ENCODE measurements around the gene UHRF2.

DNA sequence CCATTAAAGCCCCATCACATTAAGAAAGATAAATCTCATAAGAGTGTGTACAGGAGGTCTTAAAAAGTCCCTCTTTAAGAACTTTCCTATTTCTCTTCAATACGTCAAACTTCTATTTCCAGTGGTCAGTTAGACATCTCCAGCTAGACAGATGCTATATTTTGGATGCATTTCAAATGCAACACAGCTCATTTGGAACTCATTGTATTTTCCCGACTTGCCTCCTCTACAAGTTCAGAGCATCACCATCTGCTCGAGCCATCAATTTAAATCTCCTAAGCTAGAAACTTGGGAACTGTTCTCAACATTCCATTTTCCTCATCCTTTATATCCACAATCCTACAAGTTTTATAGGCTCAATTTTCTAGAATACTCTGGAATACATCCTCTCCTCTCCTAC, 3.2 kb upstream of the UHRF2 start:
- TF ChIP-seq, protein P1, sequence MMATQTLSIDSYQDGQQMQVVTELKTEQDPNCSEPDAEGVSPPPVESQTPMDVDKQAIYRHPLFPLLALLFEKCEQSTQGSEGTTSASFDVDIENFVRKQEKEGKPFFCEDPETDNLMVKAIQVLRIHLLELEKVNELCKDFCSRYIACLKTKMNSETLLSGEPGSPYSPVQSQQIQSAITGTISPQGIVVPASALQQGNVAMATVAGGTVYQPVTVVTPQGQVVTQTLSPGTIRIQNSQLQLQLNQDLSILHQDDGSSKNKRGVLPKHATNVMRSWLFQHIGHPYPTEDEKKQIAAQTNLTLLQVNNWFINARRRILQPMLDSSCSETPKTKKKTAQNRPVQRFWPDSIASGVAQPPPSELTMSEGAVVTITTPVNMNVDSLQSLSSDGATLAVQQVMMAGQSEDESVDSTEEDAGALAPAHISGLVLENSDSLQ (IDR thresholded peaks at IDR 0.05), result no peak
- no peak for TF ChIP-seq ELF4 (IDR thresholded peaks at IDR 0.05)
- no peak for TF ChIP-seq HDGF (IDR thresholded peaks at IDR 0.05; ENCODE audit: borderline replicate concordance)
